Psoas muscle (tissue), 8 donors: Measurements from ENCODE around the gene RGS14. TPM values are rescaled to one million over a fixed set of nuclear protein-coding genes. Genes with fewer than 3 reads are reported as not detected.

ENCODE experiments used
- ATAC-seq, 4 donors: fragments of 200-7000 bp; cut with Tn5 transposase; one replicate each; pipeline ENCODE4 v1.9.1; 2020; ENCODE audit warnings: moderate library complexity in 3 of 4, mild to moderate bottlenecking in 2 of 4
- DNase-seq, 2 donors: peaks; one replicate each; pipeline ENCODE4 v3.0.0-alpha.2; 2020
- H3K27ac ChIP-seq: fragments of 200-600 bp; one replicate; pipeline ENCODE4 v1.8.0; 2022
- H3K27me3 ChIP-seq, 3 donors: fragments of 200-600 bp in 1 of 3; one replicate each; pipeline versions ENCODE4 v1.6.1 to v1.8.0; 2013 to 2022; ENCODE audit warnings: low read length in 2 of 3, mild to moderate bottlenecking in 2 of 3, moderate library complexity in 1 of 3; ENCODE audit not compliant: insufficient read depth in 3 of 3
- H3K36me3 ChIP-seq, 2 donors: fragments of 200-600 bp in 1 of 2; one replicate each; pipeline versions ENCODE4 v1.6.1 to v1.8.0; 2013 to 2022; ENCODE audit warnings: low read depth in 1 of 2, mild to moderate bottlenecking in 1 of 2, moderate library complexity in 1 of 2; ENCODE audit not compliant: insufficient read depth in 1 of 2
- H3K4me1 ChIP-seq: fragments of 200-600 bp; one replicate; pipeline ENCODE4 v1.8.0; 2022
- H3K4me3 ChIP-seq: fragments of 200-600 bp; one replicate; pipeline ENCODE4 v1.8.0; 2022; ENCODE audit warnings: mild to moderate bottlenecking
- H3K9me3 ChIP-seq: fragments of 200-600 bp; one replicate; pipeline ENCODE4 v1.8.0; 2022
- CTCF ChIP-seq: fragments of 200-600 bp; IDR thresholded peaks from one replicate; pipeline ENCODE4 v1.8.0; 2022; ENCODE audit warnings: antibody characterized with exemption
- WGBS, 3 donors: extraction: QIAGEN DNeasy Blood & Tissue Kit; methylation state at CpG; one replicate each; pipeline versions ENCODE4 v1.1.6 to v1.1.7; 2013; 5-methylcytosine and 5-hydroxymethylcytosine counted together
- intact Hi-C, 2 donors: fragments of 100-400 bp; cut with DNase I; formaldehyde crosslinking; loops; one replicate each; pipeline versions ENCODE4 v1.11.0 to v1.14.2; 2022
- polyA plus RNA-seq, 3 donors: library from polyadenylated mRNA; stranded (reverse); fragments of 200-250 nt; gene quantifications; one replicate each; pipeline ENCODE4 v1.2.3, GENCODE V29; 2013
- total RNA-seq, 4 donors: library from RNA; stranded (reverse); fragmentation: NEBNext Ultra II Directional in 2 of 4; extraction: Animal tissue kit (Norgen Biotek cat#: 25700) in 2 of 4; gene quantifications; one replicate each; pipeline versions ENCODE4 v1.2.1 to v1.2.4, GENCODE V29; 2021 to 2023
- donor health status: healthy with polysubstance abuse.
- donor health status: DM: no; HTN: no; CAD: no; lungs with moderate emphysema.
- donor health status: Bipolar disorder and iron deficiency.
- donor health status: healthy.
- donor health status: DM: yes; HTN: yes; CAD: no.
- donor health status: DM: no; HTN: no; CAD: no.
- donor health status: DM: no; HTN: no; CAD: no.
- donor health status: DM: yes; HTN: yes; CAD: no.

The RGS14 gene
- total and polyA plus RNA-seq, 7 donors, result 3.6 to 23.2 (median 10.0) TPM

DNA sequence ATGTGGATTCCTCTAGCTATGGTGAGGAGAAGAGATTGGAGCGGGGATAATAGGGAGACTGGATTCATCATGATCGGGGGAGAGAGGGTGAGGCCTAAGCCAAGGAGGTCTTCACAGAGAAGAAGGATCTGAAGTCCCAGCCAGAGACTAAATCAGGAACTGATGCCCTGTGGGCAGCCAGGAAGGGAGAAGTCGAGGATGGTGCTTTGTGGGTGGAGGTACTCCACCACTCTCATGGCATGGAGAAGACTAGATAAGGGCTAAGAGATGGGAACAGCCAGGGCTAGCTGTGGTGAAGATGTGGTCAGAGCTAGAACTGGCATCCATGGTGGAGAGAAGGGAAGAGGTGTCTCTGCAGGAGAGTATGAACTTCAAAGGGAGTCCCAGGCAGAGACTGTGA is 3.0 kb upstream of the RGS14 start:
- H3K27ac ChIP-seq, result no peak overlapping the region
- no peaks in the 10 kb centered on the region for H3K27me3 ChIP-seq
- no peak for ATAC-seq
- peaks cover 24% of the 10 kb centered on the region for H3K4me1 ChIP-seq
- TF ChIP-seq CTCF, result no peak
- intact Hi-C loops, result loop anchor here in 1 of 2 donors (5.0 kb wide), 1 partner anchor 42 kb away; the partner anchor contains the start of gene MXD3
- DNase-seq, result no peak
- no peak overlapping the region for H3K4me3 ChIP-seq
- 71 to 73% (median 73%) methylated on average over 3 of the region's 3 CpGs for WGBS, 3 donors
- no peaks in the 10 kb centered on the region for H3K9me3 ChIP-seq
- H3K36me3 ChIP-seq, result peaks cover 0 to 5% of the 10 kb centered on the region in 2 donors

DNA sequence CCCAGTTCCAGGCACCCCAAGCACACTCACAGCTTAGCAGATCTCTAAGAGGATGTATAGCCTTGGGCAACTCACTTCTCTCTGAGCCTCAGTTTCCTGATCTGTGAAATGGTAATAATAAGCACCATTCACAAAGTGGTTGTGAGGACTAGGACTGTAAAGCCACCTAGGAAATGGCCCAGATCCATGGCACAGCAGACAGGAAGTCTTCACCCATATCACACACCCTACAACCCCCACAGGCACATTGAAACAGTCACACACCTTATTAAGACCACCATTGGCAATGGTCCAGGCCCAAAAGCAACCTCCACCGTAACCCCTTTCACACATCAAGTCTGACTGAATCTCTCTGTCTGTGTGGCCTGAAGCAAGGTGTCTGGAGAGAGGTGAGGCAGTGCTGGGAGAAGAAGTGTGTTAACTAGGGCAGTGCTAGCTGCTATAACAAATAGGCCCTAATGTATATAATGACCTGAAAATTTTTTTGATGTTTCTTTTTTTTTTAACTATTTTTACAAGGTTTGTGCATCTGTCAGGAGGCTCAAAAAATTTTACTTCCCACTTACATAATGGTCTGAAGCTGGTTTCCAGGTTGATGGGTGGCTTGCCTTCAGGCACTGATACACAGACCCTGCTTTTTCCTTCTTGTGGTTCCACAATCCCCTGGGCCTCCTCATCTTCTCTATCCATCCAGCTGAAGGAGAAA is 2.4 kb upstream of the RGS14 start:
- Histone ChIP-seq H3K27ac (no peak overlapping the region), H3K36me3 (no peaks in the 10 kb centered on the region), H3K4me1 (peaks cover 18% of the 10 kb centered on the region), H3K4me3 (no peak overlapping the region), H3K9me3 (no peaks in the 10 kb centered on the region), H3K27me3 (no peaks in the 10 kb centered on the region)
- intact Hi-C loops, result no loop called here
- no peak for ATAC-seq
- no peak for DNase-seq
- 75 to 90% (median 88%) methylated on average over 1 of the region's 1 CpG for WGBS, 3 donors
- TF ChIP-seq CTCF, result no peak

GRCh38 chr5:177355868-177356168 is 1.9 kb upstream of the RGS14 start:
- DNase-seq (no peak), ATAC-seq (no peak)
- H3K27ac ChIP-seq, result no peak overlapping the region
- H3K4me1 ChIP-seq, result peaks cover 13% of the 10 kb centered on the region
- H3K27me3 ChIP-seq, result no peaks in the 10 kb centered on the region
- H3K9me3 ChIP-seq, result no peaks in the 10 kb centered on the region
- no peak for TF ChIP-seq CTCF
- no peak overlapping the region for H3K4me3 ChIP-seq
- no peaks in the 10 kb centered on the region for H3K36me3 ChIP-seq
- WGBS, 3 donors, result 11 to 18% (median 17%) methylated on average over 1 of the region's 1 CpG
- intact Hi-C loops, result no loop called here

GRCh38 chr5:177356746-177357145 is 978 bp upstream of the RGS14 start:
- no peaks in the 10 kb centered on the region for H3K9me3 ChIP-seq
- no peak for TF ChIP-seq CTCF
- no peaks in the 10 kb centered on the region for H3K27me3 ChIP-seq
- H3K4me1 ChIP-seq, result peaks cover 13% of the 10 kb centered on the region
- DNase-seq (no peak), ATAC-seq (no peak)
- no peak overlapping the region for H3K27ac ChIP-seq
- no peak overlapping the region for H3K4me3 ChIP-seq
- intact Hi-C loops, result no loop called here
- WGBS, 3 donors, result 49 to 62% (median 62%) methylated on average over 3 of the region's 3 CpGs
- H3K36me3 ChIP-seq, result no peaks in the 10 kb centered on the region

GRCh38 chr5:177357146-177357458 is 622 bp upstream of the RGS14 start:
- Histone ChIP-seq H3K27ac (no peak overlapping the region), H3K4me3 (no peak overlapping the region), H3K36me3 (no peaks in the 10 kb centered on the region), H3K27me3 (no peaks in the 10 kb centered on the region), H3K9me3 (no peaks in the 10 kb centered on the region), H3K4me1 (peaks cover 13% of the 10 kb centered on the region)
- ATAC-seq (no peak), DNase-seq (no peak)
- TF ChIP-seq CTCF, result no peak
- 74 to 94% (median 87%) methylated on average over 5 of the region's 5 CpGs for WGBS, 3 donors
- intact Hi-C loops, result no loop called here
